K562 (cell line): ENCODE measurements around the gene BNIPL. TPM values are rescaled to one million over a fixed set of nuclear protein-coding genes. Genes with fewer than 3 reads are reported as not detected.

Source experiments
- CHD4 ChIP-seq: fragments of 200-600 bp; sonication (generic); IDR thresholded peaks from 3 replicates; pipeline ENCODE4 v1.6.1; 2012; ENCODE audit warnings: low read depth, mild to moderate bottlenecking, mixed read lengths, low read length, inconsistent platforms; ENCODE audit not compliant: insufficient read depth, insufficient replicate concordance, poor library complexity, severe bottlenecking
- GTF2E2 ChIP-seq: fragments of 200-800 bp; sonication (Bioruptor generic); IDR thresholded peaks from 2 replicates; pipeline ENCODE4 v1.6.1; 2016; ENCODE audit warnings: missing genetic modification characterization, missing compliant biosample characterization
- MCM7 ChIP-seq, 2 experiments: fragments of 450-650 bp; IDR thresholded peaks; 2 replicates each; pipeline ENCODE4 v1.6.1; 2016 to 2018
- TRIM24 ChIP-seq, 2 experiments: fragments of 450-650 bp; IDR thresholded peaks; 2 replicates each; pipeline ENCODE4 v1.6.1; 2016
- ZKSCAN1 ChIP-seq: fragments of 150-350 bp; IDR thresholded peaks from 2 replicates; pipeline ENCODE4 v1.6.1; 2016; ENCODE audit warnings: low read depth, low read length
- ZKSCAN3 ChIP-seq: fragments of 250-450 bp; sonication (Bioruptor Pico); IDR thresholded peaks from 2 replicates; pipeline ENCODE4 v1.4.0; 2020
- ZNF347 ChIP-seq: fragments of 450-650 bp; formaldehyde crosslinking; IDR thresholded peaks from 2 replicates; pipeline ENCODE4 v1.4.0; 2020; ENCODE audit warnings: low read depth, mild to moderate bottlenecking, moderate library complexity
- ZSCAN32 ChIP-seq: fragments of 450-650 bp; formaldehyde crosslinking; IDR thresholded peaks from 2 replicates; pipeline ENCODE4 v1.4.0; 2020; ENCODE audit warnings: mild to moderate bottlenecking, moderate library complexity
- polyA plus RNA-seq, 8 experiments: library from polyadenylated mRNA; depleted of rRNA in 4 of 8; stranded (reverse) in 5 of 8; unstranded in 3 of 8; fragments of >200 nt; fragmentation: Nextera tagmentation in 2 of 8; fragmentation: Illumina TruSeq in 1 of 8; extraction: Ambion mirVana in 2 of 8; extraction: Trizol in 1 of 8; gene quantifications; 2 replicates each; pipeline versions ENCODE4 v1.2.1 to v1.2.3, GENCODE V29; 2011 to 2014; ENCODE audit warnings: inconsistent platforms in 1 of 8, missing spikeins in 1 of 8
- total RNA-seq, 7 experiments: library from RNA; depleted of rRNA in 6 of 7; stranded (reverse); fragments of >200 nt in 6 of 7; fragmentation: Illumina TruSeq in 2 of 7; extraction: Trizol in 2 of 7; gene quantifications; 2 replicates each; pipeline versions ENCODE4 v1.2.1 to v1.2.3, GENCODE V29; 2011 to 2021; ENCODE audit warnings: low replicate concordance in 1 of 7
- TF ChIP-seq, protein P1 (sequence below): fragments of 250-450 bp; sonication (Bioruptor Pico); IDR thresholded peaks from 2 replicates; pipeline ENCODE4 v1.4.0; 2020
- TF ChIP-seq, protein P2 (sequence below): fragments of 450-650 bp; IDR thresholded peaks from 2 replicates; pipeline ENCODE4 v1.6.1; 2016; ENCODE audit warnings: mild to moderate bottlenecking, moderate library complexity

BNIPL gene
- total and polyA plus RNA-seq, 9 of the 15 experiments (the other 6 are each of a cell fraction or from before 2014, with no cell fraction given): 0.08 to 1.4 (median 0.68) TPM

DNA sequence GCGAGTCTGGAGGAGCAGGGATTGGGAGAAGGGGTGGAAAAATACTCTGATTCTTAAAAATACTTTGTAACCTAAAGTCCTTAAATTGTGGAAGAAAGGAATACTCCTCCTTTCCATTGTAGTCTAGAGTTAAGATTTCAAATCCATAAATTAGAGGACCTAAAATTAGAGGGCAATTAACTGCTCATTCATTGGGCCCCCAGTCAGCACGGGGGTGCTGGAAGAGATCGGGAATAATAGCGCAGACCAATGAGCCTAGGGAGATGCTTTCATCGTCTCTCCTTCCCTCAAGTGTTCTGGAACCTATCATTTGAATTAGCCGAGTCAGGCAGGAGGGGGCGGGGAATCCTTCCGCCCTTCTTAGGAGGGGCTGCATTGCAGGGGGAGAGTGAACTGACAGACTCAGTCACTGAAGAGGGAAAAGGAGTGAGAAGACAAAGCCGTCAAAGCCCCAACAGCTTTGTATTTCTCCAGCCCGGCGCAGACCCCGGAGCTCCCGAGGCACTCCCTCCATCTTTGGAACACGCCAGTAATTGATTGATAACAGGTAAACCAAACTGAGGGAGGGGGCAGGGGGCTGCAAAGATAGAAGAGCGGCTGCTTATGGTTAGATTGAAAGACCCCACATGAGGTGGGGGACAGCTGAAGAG is 23.7 kb downstream of the BNIPL start, which contains the start of gene MLLT11 (continued):
- TF ChIP-seq, protein P1, sequence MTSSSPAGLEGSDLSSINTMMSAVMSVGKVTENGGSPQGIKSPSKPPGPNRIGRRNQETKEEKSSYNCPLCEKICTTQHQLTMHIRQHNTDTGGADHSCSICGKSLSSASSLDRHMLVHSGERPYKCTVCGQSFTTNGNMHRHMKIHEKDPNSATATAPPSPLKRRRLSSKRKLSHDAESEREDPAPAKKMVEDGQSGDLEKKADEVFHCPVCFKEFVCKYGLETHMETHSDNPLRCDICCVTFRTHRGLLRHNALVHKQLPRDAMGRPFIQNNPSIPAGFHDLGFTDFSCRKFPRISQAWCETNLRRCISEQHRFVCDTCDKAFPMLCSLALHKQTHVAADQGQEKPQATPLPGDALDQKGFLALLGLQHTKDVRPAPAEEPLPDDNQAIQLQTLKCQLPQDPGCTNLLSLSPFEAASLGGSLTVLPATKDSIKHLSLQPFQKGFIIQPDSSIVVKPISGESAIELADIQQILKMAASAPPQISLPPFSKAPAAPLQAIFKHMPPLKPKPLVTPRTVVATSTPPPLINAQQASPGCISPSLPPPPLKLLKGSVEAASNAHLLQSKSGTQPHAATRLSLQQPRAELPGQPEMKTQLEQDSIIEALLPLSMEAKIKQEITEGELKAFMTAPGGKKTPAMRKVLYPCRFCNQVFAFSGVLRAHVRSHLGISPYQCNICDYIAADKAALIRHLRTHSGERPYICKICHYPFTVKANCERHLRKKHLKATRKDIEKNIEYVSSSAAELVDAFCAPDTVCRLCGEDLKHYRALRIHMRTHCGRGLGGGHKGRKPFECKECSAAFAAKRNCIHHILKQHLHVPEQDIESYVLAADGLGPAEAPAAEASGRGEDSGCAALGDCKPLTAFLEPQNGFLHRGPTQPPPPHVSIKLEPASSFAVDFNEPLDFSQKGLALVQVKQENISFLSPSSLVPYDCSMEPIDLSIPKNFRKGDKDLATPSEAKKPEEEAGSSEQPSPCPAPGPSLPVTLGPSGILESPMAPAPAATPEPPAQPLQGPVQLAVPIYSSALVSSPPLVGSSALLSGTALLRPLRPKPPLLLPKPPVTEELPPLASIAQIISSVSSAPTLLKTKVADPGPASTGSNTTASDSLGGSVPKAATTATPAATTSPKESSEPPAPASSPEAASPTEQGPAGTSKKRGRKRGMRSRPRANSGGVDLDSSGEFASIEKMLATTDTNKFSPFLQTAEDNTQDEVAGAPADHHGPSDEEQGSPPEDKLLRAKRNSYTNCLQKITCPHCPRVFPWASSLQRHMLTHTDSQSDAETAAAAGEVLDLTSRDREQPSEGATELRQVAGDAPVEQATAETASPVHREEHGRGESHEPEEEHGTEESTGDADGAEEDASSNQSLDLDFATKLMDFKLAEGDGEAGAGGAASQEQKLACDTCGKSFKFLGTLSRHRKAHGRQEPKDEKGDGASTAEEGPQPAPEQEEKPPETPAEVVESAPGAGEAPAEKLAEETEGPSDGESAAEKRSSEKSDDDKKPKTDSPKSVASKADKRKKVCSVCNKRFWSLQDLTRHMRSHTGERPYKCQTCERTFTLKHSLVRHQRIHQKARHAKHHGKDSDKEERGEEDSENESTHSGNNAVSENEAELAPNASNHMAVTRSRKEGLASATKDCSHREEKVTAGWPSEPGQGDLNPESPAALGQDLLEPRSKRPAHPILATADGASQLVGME (CRISPR knock-in tag): no peak
- TF ChIP-seq TRIM24 (IDR thresholded peaks at IDR 0.05) (no peak), GTF2E2 (tag) (no peak), ZSCAN32 (CRISPR knock-in tag) (no peak), ZKSCAN3 (CRISPR knock-in tag) (no peak), CHD4 (no peak), ZKSCAN1 (no peak), ZNF347 (CRISPR knock-in tag) (no peak), MCM7 (IDR thresholded peaks at IDR 0.05) (no peak)
- TF ChIP-seq, protein P2, sequence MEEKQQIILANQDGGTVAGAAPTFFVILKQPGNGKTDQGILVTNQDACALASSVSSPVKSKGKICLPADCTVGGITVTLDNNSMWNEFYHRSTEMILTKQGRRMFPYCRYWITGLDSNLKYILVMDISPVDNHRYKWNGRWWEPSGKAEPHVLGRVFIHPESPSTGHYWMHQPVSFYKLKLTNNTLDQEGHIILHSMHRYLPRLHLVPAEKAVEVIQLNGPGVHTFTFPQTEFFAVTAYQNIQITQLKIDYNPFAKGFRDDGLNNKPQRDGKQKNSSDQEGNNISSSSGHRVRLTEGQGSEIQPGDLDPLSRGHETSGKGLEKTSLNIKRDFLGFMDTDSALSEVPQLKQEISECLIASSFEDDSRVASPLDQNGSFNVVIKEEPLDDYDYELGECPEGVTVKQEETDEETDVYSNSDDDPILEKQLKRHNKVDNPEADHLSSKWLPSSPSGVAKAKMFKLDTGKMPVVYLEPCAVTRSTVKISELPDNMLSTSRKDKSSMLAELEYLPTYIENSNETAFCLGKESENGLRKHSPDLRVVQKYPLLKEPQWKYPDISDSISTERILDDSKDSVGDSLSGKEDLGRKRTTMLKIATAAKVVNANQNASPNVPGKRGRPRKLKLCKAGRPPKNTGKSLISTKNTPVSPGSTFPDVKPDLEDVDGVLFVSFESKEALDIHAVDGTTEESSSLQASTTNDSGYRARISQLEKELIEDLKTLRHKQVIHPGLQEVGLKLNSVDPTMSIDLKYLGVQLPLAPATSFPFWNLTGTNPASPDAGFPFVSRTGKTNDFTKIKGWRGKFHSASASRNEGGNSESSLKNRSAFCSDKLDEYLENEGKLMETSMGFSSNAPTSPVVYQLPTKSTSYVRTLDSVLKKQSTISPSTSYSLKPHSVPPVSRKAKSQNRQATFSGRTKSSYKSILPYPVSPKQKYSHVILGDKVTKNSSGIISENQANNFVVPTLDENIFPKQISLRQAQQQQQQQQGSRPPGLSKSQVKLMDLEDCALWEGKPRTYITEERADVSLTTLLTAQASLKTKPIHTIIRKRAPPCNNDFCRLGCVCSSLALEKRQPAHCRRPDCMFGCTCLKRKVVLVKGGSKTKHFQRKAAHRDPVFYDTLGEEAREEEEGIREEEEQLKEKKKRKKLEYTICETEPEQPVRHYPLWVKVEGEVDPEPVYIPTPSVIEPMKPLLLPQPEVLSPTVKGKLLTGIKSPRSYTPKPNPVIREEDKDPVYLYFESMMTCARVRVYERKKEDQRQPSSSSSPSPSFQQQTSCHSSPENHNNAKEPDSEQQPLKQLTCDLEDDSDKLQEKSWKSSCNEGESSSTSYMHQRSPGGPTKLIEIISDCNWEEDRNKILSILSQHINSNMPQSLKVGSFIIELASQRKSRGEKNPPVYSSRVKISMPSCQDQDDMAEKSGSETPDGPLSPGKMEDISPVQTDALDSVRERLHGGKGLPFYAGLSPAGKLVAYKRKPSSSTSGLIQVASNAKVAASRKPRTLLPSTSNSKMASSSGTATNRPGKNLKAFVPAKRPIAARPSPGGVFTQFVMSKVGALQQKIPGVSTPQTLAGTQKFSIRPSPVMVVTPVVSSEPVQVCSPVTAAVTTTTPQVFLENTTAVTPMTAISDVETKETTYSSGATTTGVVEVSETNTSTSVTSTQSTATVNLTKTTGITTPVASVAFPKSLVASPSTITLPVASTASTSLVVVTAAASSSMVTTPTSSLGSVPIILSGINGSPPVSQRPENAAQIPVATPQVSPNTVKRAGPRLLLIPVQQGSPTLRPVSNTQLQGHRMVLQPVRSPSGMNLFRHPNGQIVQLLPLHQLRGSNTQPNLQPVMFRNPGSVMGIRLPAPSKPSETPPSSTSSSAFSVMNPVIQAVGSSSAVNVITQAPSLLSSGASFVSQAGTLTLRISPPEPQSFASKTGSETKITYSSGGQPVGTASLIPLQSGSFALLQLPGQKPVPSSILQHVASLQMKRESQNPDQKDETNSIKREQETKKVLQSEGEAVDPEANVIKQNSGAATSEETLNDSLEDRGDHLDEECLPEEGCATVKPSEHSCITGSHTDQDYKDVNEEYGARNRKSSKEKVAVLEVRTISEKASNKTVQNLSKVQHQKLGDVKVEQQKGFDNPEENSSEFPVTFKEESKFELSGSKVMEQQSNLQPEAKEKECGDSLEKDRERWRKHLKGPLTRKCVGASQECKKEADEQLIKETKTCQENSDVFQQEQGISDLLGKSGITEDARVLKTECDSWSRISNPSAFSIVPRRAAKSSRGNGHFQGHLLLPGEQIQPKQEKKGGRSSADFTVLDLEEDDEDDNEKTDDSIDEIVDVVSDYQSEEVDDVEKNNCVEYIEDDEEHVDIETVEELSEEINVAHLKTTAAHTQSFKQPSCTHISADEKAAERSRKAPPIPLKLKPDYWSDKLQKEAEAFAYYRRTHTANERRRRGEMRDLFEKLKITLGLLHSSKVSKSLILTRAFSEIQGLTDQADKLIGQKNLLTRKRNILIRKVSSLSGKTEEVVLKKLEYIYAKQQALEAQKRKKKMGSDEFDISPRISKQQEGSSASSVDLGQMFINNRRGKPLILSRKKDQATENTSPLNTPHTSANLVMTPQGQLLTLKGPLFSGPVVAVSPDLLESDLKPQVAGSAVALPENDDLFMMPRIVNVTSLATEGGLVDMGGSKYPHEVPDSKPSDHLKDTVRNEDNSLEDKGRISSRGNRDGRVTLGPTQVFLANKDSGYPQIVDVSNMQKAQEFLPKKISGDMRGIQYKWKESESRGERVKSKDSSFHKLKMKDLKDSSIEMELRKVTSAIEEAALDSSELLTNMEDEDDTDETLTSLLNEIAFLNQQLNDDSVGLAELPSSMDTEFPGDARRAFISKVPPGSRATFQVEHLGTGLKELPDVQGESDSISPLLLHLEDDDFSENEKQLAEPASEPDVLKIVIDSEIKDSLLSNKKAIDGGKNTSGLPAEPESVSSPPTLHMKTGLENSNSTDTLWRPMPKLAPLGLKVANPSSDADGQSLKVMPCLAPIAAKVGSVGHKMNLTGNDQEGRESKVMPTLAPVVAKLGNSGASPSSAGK: no peak
